SK-N-SH (cell line): ENCODE results near the gene PHACTR2.

Experiments
- GABPA ChIP-seq: IDR thresholded peaks from 2 replicates; pipeline ENCODE4 v1.4.0; 2012; ENCODE audit warnings: low read depth, mild to moderate bottlenecking
- GATA2 ChIP-seq: sonication (generic); formaldehyde crosslinking; IDR thresholded peaks from 2 replicates; pipeline ENCODE4 v1.5.0; 2020; ENCODE audit warnings: mild to moderate bottlenecking, missing genetic modification reagents
- NRF1 ChIP-seq: IDR thresholded peaks from 2 replicates; pipeline ENCODE4 v1.6.1; 2012; ENCODE audit warnings: low read depth, mild to moderate bottlenecking, low read length
- POLR2AphosphoS5 ChIP-seq: IDR thresholded peaks from 2 replicates; pipeline ENCODE4 v1.6.1; 2012; ENCODE audit warnings: low read depth, low read length
- RAD21 ChIP-seq: IDR thresholded peaks from 2 replicates; pipeline ENCODE4 v1.6.1; 2012; ENCODE audit warnings: mild to moderate bottlenecking, low read length
- RCOR1 ChIP-seq: fragments of 150-350 bp; IDR thresholded peaks from 2 replicates; pipeline ENCODE4 v1.6.1; 2017; ENCODE audit warnings: antibody characterized with exemption, low read length
- SIN3A ChIP-seq: IDR thresholded peaks from 2 replicates; pipeline ENCODE4 v1.6.1; 2012; ENCODE audit warnings: low read depth, mild to moderate bottlenecking, low read length, moderate library complexity, borderline replicate concordance
- TCF12 ChIP-seq: IDR thresholded peaks from 2 replicates; pipeline ENCODE4 v1.4.0; 2012
- TF ChIP-seq, protein P1 (sequence below): IDR thresholded peaks from 2 replicates; pipeline ENCODE4 v1.6.1; 2012; ENCODE audit warnings: mild to moderate bottlenecking, low read depth, low read length, moderate library complexity
- TF ChIP-seq, protein P2 (sequence below): fragments of 200-600 bp; sonication (generic); IDR thresholded peaks from 2 replicates; pipeline ENCODE4 v1.6.1; 2017; ENCODE audit warnings: antibody characterized with exemption, mild to moderate bottlenecking, moderate library complexity

DNA sequence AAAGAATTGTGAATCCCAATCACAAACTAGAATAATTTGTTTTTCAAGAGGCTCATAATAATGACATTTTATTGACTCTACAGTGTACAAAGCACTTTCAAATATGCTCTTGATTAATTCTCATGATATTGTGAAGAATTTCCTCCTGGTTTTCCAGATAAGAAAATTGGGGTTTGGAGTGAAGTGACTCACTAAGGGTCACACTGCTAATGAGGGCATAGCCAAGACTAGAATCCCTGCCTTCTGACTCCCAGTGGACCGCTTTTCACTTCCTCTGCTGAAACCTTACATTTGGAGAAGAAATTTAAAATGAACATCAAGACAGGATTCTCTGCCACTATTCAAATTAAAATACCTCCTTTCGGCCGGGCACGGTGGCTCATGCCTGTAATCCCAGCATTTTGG is 127.1 kb downstream of the PHACTR2 start:
- TF ChIP-seq, protein P1, sequence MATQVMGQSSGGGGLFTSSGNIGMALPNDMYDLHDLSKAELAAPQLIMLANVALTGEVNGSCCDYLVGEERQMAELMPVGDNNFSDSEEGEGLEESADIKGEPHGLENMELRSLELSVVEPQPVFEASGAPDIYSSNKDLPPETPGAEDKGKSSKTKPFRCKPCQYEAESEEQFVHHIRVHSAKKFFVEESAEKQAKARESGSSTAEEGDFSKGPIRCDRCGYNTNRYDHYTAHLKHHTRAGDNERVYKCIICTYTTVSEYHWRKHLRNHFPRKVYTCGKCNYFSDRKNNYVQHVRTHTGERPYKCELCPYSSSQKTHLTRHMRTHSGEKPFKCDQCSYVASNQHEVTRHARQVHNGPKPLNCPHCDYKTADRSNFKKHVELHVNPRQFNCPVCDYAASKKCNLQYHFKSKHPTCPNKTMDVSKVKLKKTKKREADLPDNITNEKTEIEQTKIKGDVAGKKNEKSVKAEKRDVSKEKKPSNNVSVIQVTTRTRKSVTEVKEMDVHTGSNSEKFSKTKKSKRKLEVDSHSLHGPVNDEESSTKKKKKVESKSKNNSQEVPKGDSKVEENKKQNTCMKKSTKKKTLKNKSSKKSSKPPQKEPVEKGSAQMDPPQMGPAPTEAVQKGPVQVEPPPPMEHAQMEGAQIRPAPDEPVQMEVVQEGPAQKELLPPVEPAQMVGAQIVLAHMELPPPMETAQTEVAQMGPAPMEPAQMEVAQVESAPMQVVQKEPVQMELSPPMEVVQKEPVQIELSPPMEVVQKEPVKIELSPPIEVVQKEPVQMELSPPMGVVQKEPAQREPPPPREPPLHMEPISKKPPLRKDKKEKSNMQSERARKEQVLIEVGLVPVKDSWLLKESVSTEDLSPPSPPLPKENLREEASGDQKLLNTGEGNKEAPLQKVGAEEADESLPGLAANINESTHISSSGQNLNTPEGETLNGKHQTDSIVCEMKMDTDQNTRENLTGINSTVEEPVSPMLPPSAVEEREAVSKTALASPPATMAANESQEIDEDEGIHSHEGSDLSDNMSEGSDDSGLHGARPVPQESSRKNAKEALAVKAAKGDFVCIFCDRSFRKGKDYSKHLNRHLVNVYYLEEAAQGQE: no peak
- TF ChIP-seq, protein P2, sequence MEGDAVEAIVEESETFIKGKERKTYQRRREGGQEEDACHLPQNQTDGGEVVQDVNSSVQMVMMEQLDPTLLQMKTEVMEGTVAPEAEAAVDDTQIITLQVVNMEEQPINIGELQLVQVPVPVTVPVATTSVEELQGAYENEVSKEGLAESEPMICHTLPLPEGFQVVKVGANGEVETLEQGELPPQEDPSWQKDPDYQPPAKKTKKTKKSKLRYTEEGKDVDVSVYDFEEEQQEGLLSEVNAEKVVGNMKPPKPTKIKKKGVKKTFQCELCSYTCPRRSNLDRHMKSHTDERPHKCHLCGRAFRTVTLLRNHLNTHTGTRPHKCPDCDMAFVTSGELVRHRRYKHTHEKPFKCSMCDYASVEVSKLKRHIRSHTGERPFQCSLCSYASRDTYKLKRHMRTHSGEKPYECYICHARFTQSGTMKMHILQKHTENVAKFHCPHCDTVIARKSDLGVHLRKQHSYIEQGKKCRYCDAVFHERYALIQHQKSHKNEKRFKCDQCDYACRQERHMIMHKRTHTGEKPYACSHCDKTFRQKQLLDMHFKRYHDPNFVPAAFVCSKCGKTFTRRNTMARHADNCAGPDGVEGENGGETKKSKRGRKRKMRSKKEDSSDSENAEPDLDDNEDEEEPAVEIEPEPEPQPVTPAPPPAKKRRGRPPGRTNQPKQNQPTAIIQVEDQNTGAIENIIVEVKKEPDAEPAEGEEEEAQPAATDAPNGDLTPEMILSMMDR: no peak
- no peak for TF ChIP-seq GABPA
- no peak for TF ChIP-seq RAD21
- TF ChIP-seq SIN3A: no peak
- TF ChIP-seq NRF1: no peak
- no peak for TF ChIP-seq GATA2 (CRISPR knock-in tag)
- no peak for TF ChIP-seq POLR2AphosphoS5
- TF ChIP-seq RCOR1: no peak
- TF ChIP-seq TCF12: no peak
